Tibial nerve (tissue), 3 donors: ENCODE measurements around the gene SLC17A7.

ENCODE experiments used
- CTCF ChIP-seq, 5 experiments: fragments of 200-600 bp in 3 of 5; fragments of 450-650 bp in 2 of 5; sonication (generic) in 3 of 5; IDR thresholded peaks; one replicate each; pipeline ENCODE4 v1.5.1; 2016 to 2019; ENCODE audit warnings: antibody characterized with exemption in 5 of 5, mild to moderate bottlenecking in 3 of 5, moderate library complexity in 2 of 5
- POLR2A ChIP-seq, 2 donors: fragments of 450-650 bp; IDR thresholded peaks; one replicate each; pipeline ENCODE4 v1.6.1; 2017; ENCODE audit warnings: antibody characterized with exemption in 2 of 2, mild to moderate bottlenecking in 2 of 2, moderate library complexity in 2 of 2

- TF ChIP-seq CTCF (IDR thresholded peaks at IDR 0.05) (no peak), POLR2A (IDR thresholded peaks at IDR 0.05) (no peak)
These were observed 51.0 kb downstream of the SLC17A7 start for GRCh38 chr19:49390131-49390928.
